Measurements from ENCODE around the gene HDAC4.

DNA sequence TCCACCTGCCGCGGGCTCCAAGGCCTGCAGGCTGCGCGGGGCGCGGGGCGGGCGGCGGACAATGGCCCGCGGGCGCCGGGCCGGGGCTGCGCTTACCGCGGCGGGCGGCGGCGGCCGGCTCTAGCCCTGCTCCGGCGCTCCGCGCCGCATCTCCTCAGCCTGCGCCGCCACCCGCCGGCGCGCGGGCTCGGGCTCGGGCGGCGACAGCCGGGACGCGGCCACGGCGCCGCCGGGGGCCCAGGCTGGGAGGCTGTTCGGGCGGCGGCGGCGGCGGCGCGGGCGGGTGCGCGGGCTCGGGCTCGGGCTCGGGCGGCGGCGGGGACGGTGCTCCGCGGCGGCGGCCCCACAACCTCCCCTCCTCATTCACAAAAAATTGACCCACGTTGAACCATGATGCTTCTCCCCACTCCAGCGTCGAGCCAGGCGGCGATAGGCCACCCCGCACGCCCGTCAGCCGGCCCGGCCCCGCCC lies at the start of gene HDAC4:
- no peak for TF ChIP-seq EP300 (IDR thresholded peaks at IDR 0.05)
- TF ChIP-seq, protein P1, sequence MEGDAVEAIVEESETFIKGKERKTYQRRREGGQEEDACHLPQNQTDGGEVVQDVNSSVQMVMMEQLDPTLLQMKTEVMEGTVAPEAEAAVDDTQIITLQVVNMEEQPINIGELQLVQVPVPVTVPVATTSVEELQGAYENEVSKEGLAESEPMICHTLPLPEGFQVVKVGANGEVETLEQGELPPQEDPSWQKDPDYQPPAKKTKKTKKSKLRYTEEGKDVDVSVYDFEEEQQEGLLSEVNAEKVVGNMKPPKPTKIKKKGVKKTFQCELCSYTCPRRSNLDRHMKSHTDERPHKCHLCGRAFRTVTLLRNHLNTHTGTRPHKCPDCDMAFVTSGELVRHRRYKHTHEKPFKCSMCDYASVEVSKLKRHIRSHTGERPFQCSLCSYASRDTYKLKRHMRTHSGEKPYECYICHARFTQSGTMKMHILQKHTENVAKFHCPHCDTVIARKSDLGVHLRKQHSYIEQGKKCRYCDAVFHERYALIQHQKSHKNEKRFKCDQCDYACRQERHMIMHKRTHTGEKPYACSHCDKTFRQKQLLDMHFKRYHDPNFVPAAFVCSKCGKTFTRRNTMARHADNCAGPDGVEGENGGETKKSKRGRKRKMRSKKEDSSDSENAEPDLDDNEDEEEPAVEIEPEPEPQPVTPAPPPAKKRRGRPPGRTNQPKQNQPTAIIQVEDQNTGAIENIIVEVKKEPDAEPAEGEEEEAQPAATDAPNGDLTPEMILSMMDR (IDR thresholded peaks at IDR 0.05) = no peak
